Sigmoid colon (tissue), 4 donors: ENCODE results near the gene GABBR2.

Experiments
- CTCF ChIP-seq, 4 experiments: fragments of 450-650 bp in 3 of 4; fragments of 200-600 bp in 1 of 4; IDR thresholded peaks; one replicate each; pipeline ENCODE4 v1.5.1; 2016 to 2019; ENCODE audit warnings: antibody characterized with exemption in 4 of 4, mild to moderate bottlenecking in 3 of 4, moderate library complexity in 2 of 4
- EP300 ChIP-seq, 4 donors: sonication (generic); formaldehyde crosslinking; IDR thresholded peaks; one replicate each; pipeline ENCODE4 v1.6.1; 2017; ENCODE audit warnings: antibody characterized with exemption in 4 of 4
- POLR2A ChIP-seq, 2 donors: fragments of 450-650 bp; IDR thresholded peaks; one replicate each; pipeline ENCODE4 v1.6.1; 2016; ENCODE audit warnings: antibody characterized with exemption in 2 of 2, mild to moderate bottlenecking in 2 of 2, moderate library complexity in 2 of 2
- POLR2AphosphoS5 ChIP-seq, 4 donors: sonication (generic); formaldehyde crosslinking; IDR thresholded peaks; one replicate each; pipeline ENCODE4 v1.6.1; 2017; ENCODE audit warnings: antibody characterized with exemption in 4 of 4

GRCh38 chr9:98627296-98627695 lies 81.4 kb downstream of the GABBR2 start:
- no peak for TF ChIP-seq POLR2AphosphoS5 (IDR thresholded peaks at IDR 0.05)
- no peak for TF ChIP-seq CTCF (IDR thresholded peaks at IDR 0.05)
- no peak for TF ChIP-seq EP300 (IDR thresholded peaks at IDR 0.05)
- no peak for TF ChIP-seq POLR2A (IDR thresholded peaks at IDR 0.05)
